Fibroblast of villous mesenchyme (primary cell): ENCODE results near the gene GADD45G. TPM values are rescaled to one million over a fixed set of nuclear protein-coding genes. Genes with fewer than 3 reads are reported as not detected.

Experiments used
- DNase-seq: peaks from one replicate; pipeline ENCODE4 v3.0.0-alpha.2; 2010; ENCODE audit warnings: low read depth
- H3K4me3 ChIP-seq: 2 replicates; pipeline ENCODE4 v1.5.1; 2011; ENCODE audit warnings: low read depth, mild to moderate bottlenecking, low read length
- CTCF ChIP-seq: IDR thresholded peaks from 2 replicates; pipeline ENCODE4 v1.5.1; 2012; ENCODE audit warnings: low read depth, mild to moderate bottlenecking, low read length; ENCODE audit not compliant: insufficient read depth
- total RNA-seq: library from RNA; depleted of rRNA; stranded (reverse); fragments of >200 nt; gene quantifications from 2 replicates; pipeline ENCODE4 v1.2.3, GENCODE V29; 2012

The GADD45G gene
- total RNA-seq, 1 donor = 0.43 TPM

GRCh38 chr9:89635816-89636215 lies 31.0 kb downstream of the GADD45G start:
- H3K4me3 ChIP-seq = no peak overlapping the region
- no peak for DNase-seq
- TF ChIP-seq CTCF = no peak

GRCh38 chr9:89637787-89638186 lies 33.0 kb downstream of the GADD45G start:
- DNase-seq = no peak
- TF ChIP-seq CTCF = no peak
- H3K4me3 ChIP-seq = no peak overlapping the region

GRCh38 chr9:89638359-89638758 lies 33.5 kb downstream of the GADD45G start:
- no peak for DNase-seq
- TF ChIP-seq CTCF = no peak
- no peak overlapping the region for H3K4me3 ChIP-seq

- TF ChIP-seq CTCF = no peak
- H3K4me3 ChIP-seq = no peak overlapping the region
- no peak for DNase-seq
Observed at GRCh38 chr9:89638893-89639292, 34.1 kb downstream of the GADD45G start.

GRCh38 chr9:89639367-89639795 lies 34.6 kb downstream of the GADD45G start:
- peak; percentile 21 for DNase-seq
- TF ChIP-seq CTCF = no peak
- no peak overlapping the region for H3K4me3 ChIP-seq

- no peak for DNase-seq
- no peak overlapping the region for H3K4me3 ChIP-seq
- no peak for TF ChIP-seq CTCF
Observed at GRCh38 chr9:89639961-89640360, 35.1 kb downstream of the GADD45G start.

- no peak for DNase-seq
- TF ChIP-seq CTCF = no peak
- H3K4me3 ChIP-seq = no peak overlapping the region
Observed at GRCh38 chr9:89640361-89640760, 35.5 kb downstream of the GADD45G start.
